Erythroblast (primary cell): ENCODE results near the gene DYNC1LI2.

ENCODE experiments used
- GATA1 ChIP-seq: IDR thresholded peaks from 2 replicates; pipeline ENCODE4 v1.6.1; 2011; ENCODE audit warnings: low read depth, mild to moderate bottlenecking, control low read depth, low read length, moderate library complexity
- POLR2A ChIP-seq: IDR thresholded peaks from 2 replicates; pipeline ENCODE4 v1.6.1; 2011; ENCODE audit warnings: mild to moderate bottlenecking, low read length

GRCh38 chr16:66751992-66752322 lies 548 bp upstream of the DYNC1LI2 start:
- no peak for TF ChIP-seq POLR2A
- TF ChIP-seq GATA1, result no peak
